Suprapubic skin (tissue), 3 donors: ENCODE data around the gene G6PC1.

Source experiments
- POLR2A ChIP-seq, 2 donors: fragments of 450-650 bp; IDR thresholded peaks; one replicate each; pipeline ENCODE4 v1.6.1; 2017; ENCODE audit warnings: antibody characterized with exemption in 2 of 2, mild to moderate bottlenecking in 2 of 2, moderate library complexity in 2 of 2
- TF ChIP-seq, protein P1 (sequence below), 2 donors: fragments of 200-600 bp in 1 of 2; fragments of 450-650 bp in 1 of 2; sonication (generic) in 1 of 2; IDR thresholded peaks; one replicate each; pipeline ENCODE4 v1.5.1; 2016 to 2019; ENCODE audit warnings: antibody characterized with exemption in 2 of 2, mild to moderate bottlenecking in 1 of 2, moderate library complexity in 1 of 2

DNA sequence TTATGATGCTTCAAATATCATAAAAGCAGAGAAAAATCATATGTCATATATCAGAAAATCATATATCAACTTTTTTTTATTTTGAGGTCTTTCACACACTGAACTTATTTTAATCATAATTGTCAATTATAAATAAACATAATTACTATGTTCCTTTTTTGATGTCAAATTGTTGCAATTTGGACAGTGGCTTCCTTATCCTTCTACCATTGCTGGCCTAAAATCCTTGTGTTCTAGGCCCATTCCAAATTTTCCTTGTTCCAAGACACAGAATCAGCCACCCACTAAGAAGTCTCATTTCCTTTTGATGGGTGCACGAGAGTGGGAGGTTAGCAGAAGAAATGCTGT is 28.9 kb downstream of the G6PC1 start:
- no peak for TF ChIP-seq POLR2A (IDR thresholded peaks at IDR 0.05)
- TF ChIP-seq, protein P1, sequence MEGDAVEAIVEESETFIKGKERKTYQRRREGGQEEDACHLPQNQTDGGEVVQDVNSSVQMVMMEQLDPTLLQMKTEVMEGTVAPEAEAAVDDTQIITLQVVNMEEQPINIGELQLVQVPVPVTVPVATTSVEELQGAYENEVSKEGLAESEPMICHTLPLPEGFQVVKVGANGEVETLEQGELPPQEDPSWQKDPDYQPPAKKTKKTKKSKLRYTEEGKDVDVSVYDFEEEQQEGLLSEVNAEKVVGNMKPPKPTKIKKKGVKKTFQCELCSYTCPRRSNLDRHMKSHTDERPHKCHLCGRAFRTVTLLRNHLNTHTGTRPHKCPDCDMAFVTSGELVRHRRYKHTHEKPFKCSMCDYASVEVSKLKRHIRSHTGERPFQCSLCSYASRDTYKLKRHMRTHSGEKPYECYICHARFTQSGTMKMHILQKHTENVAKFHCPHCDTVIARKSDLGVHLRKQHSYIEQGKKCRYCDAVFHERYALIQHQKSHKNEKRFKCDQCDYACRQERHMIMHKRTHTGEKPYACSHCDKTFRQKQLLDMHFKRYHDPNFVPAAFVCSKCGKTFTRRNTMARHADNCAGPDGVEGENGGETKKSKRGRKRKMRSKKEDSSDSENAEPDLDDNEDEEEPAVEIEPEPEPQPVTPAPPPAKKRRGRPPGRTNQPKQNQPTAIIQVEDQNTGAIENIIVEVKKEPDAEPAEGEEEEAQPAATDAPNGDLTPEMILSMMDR (IDR thresholded peaks at IDR 0.05) = no peak
